ENCODE data around the gene RILPL2.

The RILPL2 gene

GRCh38 chr12:123396954-123397353 is 39.5 kb downstream of the RILPL2 start:
- no peak for DNase-seq (ENCODE audit: extremely low spot score)
- ChIA-PET CTCF (interaction anchor here (0.9 to 1.9 kb wide), 2 partner anchors 9 to 15 kb away, joined by 3 to 6 read pairs; no protein-coding TSS in a partner anchor), POLR2A (interaction anchor here (0.6 kb wide), 2 partner anchors 13 to 27 kb away, joined by 3 to 4 read pairs; partner anchors contain the start of gene KMT5A)
- no peak for TF ChIP-seq CTCF (IDR thresholded peaks at IDR 0.05; ENCODE audit: control extremely low read depth, extremely low read depth, low read depth, missing control alignments)

GRCh38 chr12:123396543-123396942 is 39.9 kb downstream of the RILPL2 start:
- POLR2A ChIA-PET, result interaction anchor here (0.6 kb wide), 1 partner anchor 27 kb away, joined by 4 read pairs; no protein-coding TSS in a partner anchor
- TF ChIP-seq CTCF (IDR thresholded peaks at IDR 0.05; ENCODE audit: control extremely low read depth, extremely low read depth, low read depth, missing control alignments), result no peak
- CTCF ChIA-PET, result interaction anchor here (1.9 kb wide), 1 partner anchor 15 kb away, joined by 6 read pairs; no protein-coding TSS in a partner anchor
- no peak for DNase-seq (ENCODE audit: extremely low spot score)

- TF ChIP-seq CTCF (IDR thresholded peaks at IDR 0.05; ENCODE audit: control extremely low read depth, extremely low read depth, low read depth, missing control alignments), result no peak
- CTCF ChIA-PET, result interaction anchor here (0.9 kb wide), 1 partner anchor 29 kb away, joined by 3 read pairs; no protein-coding TSS in a partner anchor
- DNase-seq (ENCODE audit: extremely low spot score), result no peak
- POLR2A ChIA-PET, result no interaction called here
Observed at GRCh38 chr12:123395236-123395635, 41.2 kb downstream of the RILPL2 start.

GRCh38 chr12:123393747-123394146 is 42.7 kb downstream of the RILPL2 start:
- no peak for TF ChIP-seq CTCF (IDR thresholded peaks at IDR 0.05; ENCODE audit: control extremely low read depth, extremely low read depth, low read depth, missing control alignments)
- no peak for DNase-seq (ENCODE audit: extremely low spot score)
- CTCF ChIA-PET, result no interaction called here
- POLR2A ChIA-PET, result interaction anchor here (0.6 kb wide), 1 partner anchor 27 kb away, joined by 4 read pairs; no protein-coding TSS in a partner anchor

GRCh38 chr12:123391546-123392343 is 44.7 kb downstream of the RILPL2 start:
- DNase-seq (ENCODE audit: extremely low spot score), result no peak
- ChIA-PET CTCF (interaction anchor here (1.5 to 1.7 kb wide), 2 partner anchors 10 to 26 kb away, joined by 4 to 7 read pairs; no protein-coding TSS in a partner anchor), POLR2A (no interaction called here)
- no peak for TF ChIP-seq CTCF (IDR thresholded peaks at IDR 0.05; ENCODE audit: control extremely low read depth, extremely low read depth, low read depth, missing control alignments)

- no peak for DNase-seq (ENCODE audit: extremely low spot score)
- POLR2A ChIA-PET, result no interaction called here
- no peak for TF ChIP-seq CTCF (IDR thresholded peaks at IDR 0.05; ENCODE audit: control extremely low read depth, extremely low read depth, low read depth, missing control alignments)
- CTCF ChIA-PET, result interaction anchor here (1.5 to 1.7 kb wide), 2 partner anchors 9 to 25 kb away, joined by 4 to 7 read pairs; no protein-coding TSS in a partner anchor
Observed at GRCh38 chr12:123390498-123391426, 45.7 kb downstream of the RILPL2 start.
